ENCODE results near the gene TMCC1.
A peak's percentile ranks its signal among the peaks of the same experiment; 100 is the strongest.
"Not testable (repeated sequence)": the region's sequence is repeated elsewhere in the genome, so short reads cannot be mapped to it uniquely, and the experiment has no call there.

TMCC1 gene

GRCh38 chr3:129650256-129650872 lies 243.1 kb downstream of the TMCC1 start:
- peak; percentile 60 for DNase-seq (ENCODE audit: low spot score)

- DNase-seq (ENCODE audit: low spot score), result no peak
Observed at GRCh38 chr3:129648391-129648790, 245.1 kb downstream of the TMCC1 start.

GRCh38 chr3:129645286-129645685 lies 248.2 kb downstream of the TMCC1 start:
- no peak for DNase-seq (ENCODE audit: low spot score)

GRCh38 chr3:129644836-129645235 lies 248.7 kb downstream of the TMCC1 start:
- no peak for DNase-seq (ENCODE audit: low spot score)

- not testable (repeated sequence) for DNase-seq (ENCODE audit: low spot score)
Observed at GRCh38 chr3:129641567-129642260, 251.8 kb downstream of the TMCC1 start.

- not testable (repeated sequence) for DNase-seq (ENCODE audit: low spot score)
Observed at GRCh38 chr3:129640985-129641384, 252.5 kb downstream of the TMCC1 start.

- no peak for DNase-seq (ENCODE audit: low spot score)
Observed at GRCh38 chr3:129638481-129638880, 255.0 kb downstream of the TMCC1 start.

- no peak for DNase-seq (ENCODE audit: low spot score)
Observed at GRCh38 chr3:129636082-129636481, 257.4 kb downstream of the TMCC1 start.

GRCh38 chr3:129635656-129636055 lies 257.9 kb downstream of the TMCC1 start:
- DNase-seq (ENCODE audit: low spot score), result no peak

- DNase-seq (ENCODE audit: low spot score), result no peak
Observed at GRCh38 chr3:129633751-129634481, 259.6 kb downstream of the TMCC1 start.

GRCh38 chr3:129632977-129633376 lies 260.5 kb downstream of the TMCC1 start:
- no peak for DNase-seq (ENCODE audit: low spot score)

- no peak for DNase-seq (ENCODE audit: low spot score)
Observed at GRCh38 chr3:129632556-129632955, 261.0 kb downstream of the TMCC1 start.

- no peak for DNase-seq (ENCODE audit: low spot score)
Observed at GRCh38 chr3:129632056-129632455, 261.5 kb downstream of the TMCC1 start.

GRCh38 chr3:129629011-129629410 lies 264.5 kb downstream of the TMCC1 start:
- DNase-seq (ENCODE audit: low spot score), result no peak

- DNase-seq (ENCODE audit: low spot score), result no peak
Observed at GRCh38 chr3:129628169-129628522, 265.4 kb downstream of the TMCC1 start.

GRCh38 chr3:129627350-129628168 lies 266.0 kb downstream of the TMCC1 start:
- peak; percentile 86 for DNase-seq (ENCODE audit: low spot score)

- peak; percentile 92 for DNase-seq (ENCODE audit: low spot score)
Observed at GRCh38 chr3:129626744-129627349, 266.7 kb downstream of the TMCC1 start.

- no peak for DNase-seq (ENCODE audit: low spot score)
Observed at GRCh38 chr3:129625072-129625874, 268.2 kb downstream of the TMCC1 start.

- no peak for DNase-seq (ENCODE audit: low spot score)
Observed at GRCh38 chr3:129624347-129625071, 269.0 kb downstream of the TMCC1 start.

- DNase-seq (ENCODE audit: low spot score), result no peak
Observed at GRCh38 chr3:129623447-129624118, 269.9 kb downstream of the TMCC1 start.
